A673 (cell line): ENCODE data around the gene LEFTY1.

Source experiments
- EZH2 ChIP-seq: fragments of 200-600 bp; sonication (generic); IDR thresholded peaks from 2 replicates; pipeline ENCODE4 v1.6.1; 2017; ENCODE audit warnings: borderline replicate concordance, low read depth, mild to moderate bottlenecking, mixed read lengths, antibody characterized with exemption, low read length; ENCODE audit not compliant: poor library complexity, severe bottlenecking
- TF ChIP-seq, protein P1 (sequence below): fragments of 300-800, 200-600 bp; sonication (generic); conservative IDR thresholded peaks from 2 replicates; pipeline ENCODE4 v1.5.1; 2017; ENCODE audit warnings: low read depth, mild to moderate bottlenecking, antibody characterized with exemption, low read length, moderate library complexity, mixed read lengths

GRCh38 chr1:225875044-225875815 lies 13.7 kb downstream of the LEFTY1 start:
- TF ChIP-seq, protein P1, sequence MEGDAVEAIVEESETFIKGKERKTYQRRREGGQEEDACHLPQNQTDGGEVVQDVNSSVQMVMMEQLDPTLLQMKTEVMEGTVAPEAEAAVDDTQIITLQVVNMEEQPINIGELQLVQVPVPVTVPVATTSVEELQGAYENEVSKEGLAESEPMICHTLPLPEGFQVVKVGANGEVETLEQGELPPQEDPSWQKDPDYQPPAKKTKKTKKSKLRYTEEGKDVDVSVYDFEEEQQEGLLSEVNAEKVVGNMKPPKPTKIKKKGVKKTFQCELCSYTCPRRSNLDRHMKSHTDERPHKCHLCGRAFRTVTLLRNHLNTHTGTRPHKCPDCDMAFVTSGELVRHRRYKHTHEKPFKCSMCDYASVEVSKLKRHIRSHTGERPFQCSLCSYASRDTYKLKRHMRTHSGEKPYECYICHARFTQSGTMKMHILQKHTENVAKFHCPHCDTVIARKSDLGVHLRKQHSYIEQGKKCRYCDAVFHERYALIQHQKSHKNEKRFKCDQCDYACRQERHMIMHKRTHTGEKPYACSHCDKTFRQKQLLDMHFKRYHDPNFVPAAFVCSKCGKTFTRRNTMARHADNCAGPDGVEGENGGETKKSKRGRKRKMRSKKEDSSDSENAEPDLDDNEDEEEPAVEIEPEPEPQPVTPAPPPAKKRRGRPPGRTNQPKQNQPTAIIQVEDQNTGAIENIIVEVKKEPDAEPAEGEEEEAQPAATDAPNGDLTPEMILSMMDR: no peak
- TF ChIP-seq EZH2: no peak
